ENCODE measurements around the gene MPO. TPM values are rescaled to one million over a fixed set of nuclear protein-coding genes. Genes with fewer than 3 reads are reported as not detected.

MPO gene
- total RNA-seq, 1 donor from 2014 or later = 51.1 TPM

DNA sequence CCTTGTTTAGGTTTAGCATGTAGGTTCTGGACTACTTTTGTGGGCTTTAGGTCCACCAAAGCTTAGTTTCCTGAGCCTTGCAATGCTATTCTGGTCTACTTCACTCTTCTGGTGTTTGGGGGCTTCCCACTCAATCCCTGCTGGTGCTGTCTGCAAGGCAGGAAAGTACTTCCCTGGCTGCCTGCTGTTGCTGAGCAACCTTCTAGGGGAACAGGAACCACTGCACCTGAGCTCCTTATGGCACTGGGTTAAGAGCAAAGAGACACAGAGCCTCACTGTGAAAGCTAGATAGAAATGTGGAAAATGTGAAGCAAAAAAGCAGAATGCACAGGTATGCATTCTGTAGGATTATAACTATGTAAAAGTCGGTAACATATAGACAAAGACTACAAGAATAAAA is 17.0 kb downstream of the MPO start:
- DNase-seq = no peak

DNA sequence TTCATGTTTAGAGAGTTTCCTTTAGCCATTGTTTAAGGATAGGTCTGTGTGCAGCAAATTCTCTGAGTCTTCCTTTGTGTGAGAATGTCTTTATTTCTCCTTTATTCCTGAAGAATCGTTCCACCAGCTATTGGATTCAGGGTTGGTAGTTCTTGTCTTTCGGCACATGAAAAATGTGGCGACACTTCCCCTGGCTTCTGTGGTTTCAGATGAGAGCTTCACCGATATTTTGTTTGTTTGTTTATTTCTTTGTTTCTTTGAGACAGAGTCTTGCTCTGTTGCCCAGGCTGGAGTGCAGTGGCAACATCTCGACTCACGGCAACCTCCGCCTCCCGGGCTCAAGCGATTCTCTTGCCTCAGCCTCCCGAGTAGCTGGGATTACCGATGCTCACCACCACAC is 18.6 kb downstream of the MPO start:
- no peak for DNase-seq

DNA sequence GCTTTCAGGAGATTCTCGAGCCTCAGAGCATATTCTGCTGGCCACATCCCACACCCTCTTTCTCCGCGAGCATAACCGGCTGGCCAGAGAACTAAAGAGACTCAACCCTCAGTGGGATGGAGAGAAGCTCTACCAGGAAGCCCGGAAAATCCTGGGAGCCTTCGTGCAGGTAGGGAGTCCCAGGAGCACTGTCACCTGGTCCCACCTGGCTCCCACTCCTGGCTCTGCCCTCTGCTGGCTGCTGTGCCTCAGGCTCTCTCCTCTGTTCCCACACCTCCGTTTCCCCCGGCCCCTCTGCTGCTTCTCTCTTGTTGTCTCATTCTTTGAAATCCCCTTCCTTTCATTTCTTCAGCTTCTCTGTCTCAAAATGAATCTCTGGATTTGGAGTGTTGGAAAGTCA is 25.9 kb downstream of the MPO start:
- no peak for DNase-seq

DNA sequence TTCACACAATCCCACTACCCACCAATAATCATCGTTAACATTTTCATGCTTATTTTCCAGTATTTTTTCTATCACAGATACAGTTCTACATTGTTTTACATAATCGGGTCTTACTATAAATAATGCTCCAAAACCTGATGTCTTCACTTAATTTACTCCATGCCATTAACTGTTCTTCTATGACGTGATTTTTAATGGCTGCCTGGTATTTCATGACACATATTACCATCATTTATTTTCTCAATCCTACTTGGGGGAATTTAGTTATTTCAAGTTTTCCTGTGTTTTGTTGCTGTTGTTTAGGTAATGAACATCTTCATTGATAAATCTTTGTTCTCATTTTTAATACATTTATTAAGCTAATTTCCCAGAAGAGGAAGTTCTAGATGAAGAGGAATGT is 27.7 kb downstream of the MPO start:
- DNase-seq = no peak

DNA sequence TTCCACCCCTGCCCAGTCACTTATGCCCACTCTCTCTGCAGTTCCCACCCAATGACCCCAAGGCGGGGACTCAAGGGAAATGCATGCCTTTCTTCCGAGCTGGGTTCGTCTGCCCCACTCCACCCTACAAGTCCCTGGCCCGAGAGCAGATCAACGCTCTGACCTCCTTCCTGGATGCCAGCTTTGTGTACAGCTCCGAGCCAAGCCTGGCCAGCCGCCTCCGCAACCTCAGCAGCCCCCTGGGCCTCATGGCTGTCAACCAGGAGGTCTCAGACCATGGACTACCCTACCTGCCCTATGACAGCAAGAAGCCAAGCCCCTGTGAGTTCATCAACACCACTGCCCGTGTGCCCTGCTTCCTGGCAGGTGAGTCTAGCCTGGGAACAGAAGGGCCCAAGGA is 28.6 kb downstream of the MPO start:
- DNase-seq = no peak

DNA sequence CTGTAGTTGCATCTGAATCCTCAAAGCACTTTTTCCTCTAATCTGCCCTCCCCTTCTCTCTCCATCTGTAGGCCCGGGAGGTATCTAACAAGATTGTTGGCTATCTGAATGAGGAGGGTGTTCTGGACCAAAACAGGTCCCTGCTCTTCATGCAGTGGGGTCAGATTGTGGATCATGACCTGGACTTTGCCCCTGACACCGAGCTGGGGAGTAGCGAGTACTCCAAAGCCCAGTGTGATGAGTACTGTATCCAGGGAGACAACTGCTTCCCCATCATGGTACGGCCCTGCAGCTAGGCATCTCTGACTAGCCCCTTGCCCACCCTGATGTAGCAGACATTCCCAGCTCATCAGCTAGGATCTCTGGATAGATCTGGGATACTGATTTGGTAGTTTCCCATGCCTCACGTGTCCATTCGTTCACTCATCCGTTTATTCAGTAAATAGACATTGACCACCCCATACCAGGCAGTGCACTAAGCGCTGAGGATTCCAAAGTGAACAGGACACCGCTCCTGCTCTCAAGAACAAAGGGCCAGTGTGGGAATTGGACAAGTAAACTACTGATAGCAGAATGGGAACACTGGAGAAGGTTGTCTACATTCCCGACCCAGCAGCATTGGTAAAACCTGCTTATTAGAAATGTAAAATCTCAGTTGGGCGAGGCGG is 30.3 kb downstream of the MPO start:
- DNase-seq = no peak

DNA sequence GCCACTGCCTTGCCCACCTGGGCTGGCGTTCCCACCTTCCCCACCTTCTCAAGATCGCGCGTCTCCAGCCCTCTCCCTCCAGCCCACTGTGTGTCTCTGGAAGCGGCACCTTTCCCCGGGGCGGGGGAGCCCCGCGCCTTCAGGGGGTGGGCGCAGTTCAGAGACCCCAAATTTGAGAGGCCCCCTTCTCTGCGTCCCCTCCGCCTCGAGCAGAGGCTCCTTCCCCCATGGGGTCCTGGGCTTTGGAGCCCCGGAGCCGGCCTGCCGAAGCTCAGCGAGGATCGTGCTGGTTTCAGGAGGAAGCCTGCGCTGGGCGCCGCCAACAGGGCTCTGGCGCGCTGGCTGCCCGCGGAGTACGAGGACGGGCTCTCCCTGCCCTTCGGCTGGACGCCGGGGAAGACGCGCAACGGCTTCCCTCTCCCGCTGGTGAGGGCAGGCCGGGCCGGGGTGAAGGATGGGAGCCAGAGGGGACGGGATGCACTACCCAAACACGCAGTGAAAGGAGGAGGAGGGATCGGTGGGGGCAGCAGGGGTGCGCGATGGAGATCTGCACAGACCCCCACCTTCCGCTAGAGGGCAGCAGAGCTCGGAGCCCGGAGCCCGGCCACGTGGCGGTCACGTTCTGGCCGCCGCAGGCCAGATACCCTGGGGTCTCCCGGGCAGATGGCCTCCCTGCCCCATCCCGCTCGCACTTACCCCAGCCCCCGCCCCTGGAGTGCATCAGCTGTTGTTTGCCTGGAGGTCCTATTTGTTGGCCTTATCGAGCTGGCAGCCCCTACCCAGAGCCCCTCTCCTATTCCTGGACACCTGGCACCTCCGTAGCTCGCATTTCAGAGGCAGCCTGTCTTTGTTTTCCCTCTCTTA is 31.2 kb downstream of the MPO start:
- peak; percentile 15 for DNase-seq

DNA sequence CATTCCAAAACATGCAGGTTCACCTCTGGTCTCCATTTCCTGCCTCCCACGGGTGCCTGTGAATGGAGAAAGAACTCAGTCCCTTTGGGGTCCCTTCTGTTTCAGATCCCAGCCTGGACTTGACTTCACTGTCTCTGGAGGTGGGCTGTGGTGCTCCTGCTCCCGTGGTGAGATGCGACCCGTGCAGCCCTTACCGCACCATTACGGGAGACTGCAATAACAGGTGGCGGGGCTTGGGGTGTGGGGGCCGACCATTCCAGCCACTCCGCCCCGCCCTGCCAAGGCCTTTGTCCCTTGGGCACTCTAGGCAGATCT is 31.8 kb downstream of the MPO start:
- no peak for DNase-seq

DNA sequence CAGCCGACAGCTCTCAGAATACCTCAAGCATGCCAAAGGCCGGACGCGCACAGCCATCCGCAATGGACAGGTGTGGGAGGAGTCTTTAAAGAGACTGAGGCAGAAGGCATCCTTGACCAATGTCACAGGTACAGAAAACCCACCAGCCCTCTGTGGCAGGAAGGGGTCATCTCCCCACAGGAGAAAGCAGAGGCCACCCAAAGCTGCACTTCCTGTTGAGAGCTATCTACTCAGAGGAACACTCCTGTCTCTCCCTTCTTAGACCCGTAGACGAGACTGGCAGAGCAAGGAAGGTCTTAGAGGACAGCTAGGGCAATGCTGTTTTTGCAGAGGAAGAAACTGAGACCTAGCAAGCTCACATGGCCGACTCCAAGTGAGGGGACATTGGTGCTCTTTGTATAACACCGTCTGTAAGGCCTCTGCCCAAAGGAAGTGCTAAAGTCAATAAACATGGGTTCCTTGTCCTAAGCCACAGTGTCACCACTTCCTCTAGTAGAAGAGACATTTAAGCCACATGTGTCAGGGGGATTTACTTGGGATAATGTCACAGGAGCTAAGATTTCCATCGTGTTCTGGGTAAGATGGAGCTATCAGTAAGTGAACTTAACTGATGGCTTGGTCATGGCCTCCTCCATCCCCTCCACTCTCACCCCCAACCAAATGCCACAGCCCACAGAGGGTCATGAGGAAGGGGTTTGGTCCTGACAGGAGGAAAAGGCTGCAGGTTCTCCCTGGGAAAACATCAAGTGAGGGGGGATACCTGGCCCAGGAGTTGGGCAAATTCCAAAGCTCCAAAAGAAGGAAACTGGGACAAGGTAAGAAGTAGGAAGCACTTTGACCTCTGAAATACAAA is 33.0 kb downstream of the MPO start:
- no peak for DNase-seq

DNA sequence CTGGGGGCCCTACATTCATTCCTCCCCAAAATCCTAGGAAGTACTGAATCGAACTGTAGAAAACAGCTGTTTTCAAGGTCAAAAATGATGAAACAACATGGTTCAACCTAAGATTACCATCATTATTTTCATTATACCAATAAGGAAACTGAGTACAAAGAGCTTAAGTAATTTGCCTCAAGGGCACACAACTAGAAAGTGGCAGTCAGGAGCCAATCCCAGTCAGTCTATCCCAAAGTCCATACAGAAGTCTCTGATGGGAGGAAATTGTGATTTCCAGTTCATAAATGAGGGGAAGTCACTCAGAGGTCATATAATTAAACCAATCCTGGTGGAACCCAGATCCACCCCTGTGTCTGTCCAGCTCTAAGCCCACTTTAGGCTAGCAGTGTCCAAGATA is 34.0 kb downstream of the MPO start:
- DNase-seq = no peak

DNA sequence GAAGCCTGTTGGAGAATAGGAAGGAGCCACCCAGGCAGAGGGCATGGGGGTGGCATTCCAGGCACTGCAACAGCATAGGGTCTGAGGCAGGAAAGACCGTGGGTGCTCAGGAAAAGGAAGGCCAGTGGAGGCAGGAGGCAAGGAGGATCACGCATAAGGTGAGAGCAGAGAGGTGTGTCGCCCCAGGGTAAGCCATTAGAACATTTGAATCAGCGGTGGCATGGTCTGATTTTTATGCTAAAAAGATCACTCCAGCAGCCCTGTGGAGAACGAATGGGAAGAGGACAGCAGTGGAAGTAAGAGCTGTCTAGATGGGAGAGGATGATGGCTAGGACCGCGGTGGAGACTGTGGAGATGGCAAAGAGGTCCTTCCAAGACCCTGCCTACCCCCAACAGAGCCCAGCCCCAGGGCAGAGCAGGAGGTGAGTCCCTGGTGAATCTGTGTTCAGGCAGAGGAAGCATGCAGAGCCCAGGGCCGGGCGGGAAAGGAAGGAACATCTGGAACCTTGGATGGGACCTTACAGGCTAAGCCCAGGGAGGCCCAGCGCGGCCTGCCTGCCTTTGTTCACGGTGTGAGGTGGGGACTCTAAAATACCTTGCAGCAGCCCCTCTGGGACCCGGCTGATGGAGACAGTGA is 34.5 kb downstream of the MPO start:
- DNase-seq = no peak

DNA sequence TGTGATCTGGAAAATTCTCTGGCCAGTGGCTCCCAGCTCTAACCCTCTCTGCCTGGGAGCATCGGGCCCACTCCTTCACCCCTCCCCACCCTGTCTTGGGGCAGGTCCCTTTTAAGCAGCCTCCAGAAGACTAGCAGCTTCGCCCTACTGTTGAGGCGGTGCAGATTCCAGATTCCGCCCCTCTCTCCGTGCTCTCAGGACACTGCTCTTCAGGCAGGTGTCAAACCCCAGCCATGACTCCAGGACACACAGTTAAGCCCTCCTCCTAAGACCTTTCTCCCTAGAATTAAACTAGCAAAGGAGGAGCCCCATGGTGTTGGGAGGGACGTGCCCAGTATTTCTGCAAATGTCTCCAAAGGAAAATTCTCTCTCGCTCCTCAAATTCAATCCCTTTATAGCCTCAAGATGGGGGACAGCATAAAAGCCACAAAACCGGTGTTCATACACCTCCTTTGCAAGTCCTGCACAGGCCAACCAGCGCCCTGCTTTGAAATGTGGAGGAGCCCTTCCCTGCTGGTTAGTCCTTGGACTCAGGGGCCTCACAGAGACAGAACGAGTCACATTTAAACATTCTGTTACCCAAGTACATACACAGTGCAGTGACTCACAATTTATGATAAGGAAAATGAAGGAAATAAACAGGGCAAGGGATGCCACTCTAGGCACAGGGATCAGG is 35.2 kb downstream of the MPO start:
- DNase-seq = no peak

DNA sequence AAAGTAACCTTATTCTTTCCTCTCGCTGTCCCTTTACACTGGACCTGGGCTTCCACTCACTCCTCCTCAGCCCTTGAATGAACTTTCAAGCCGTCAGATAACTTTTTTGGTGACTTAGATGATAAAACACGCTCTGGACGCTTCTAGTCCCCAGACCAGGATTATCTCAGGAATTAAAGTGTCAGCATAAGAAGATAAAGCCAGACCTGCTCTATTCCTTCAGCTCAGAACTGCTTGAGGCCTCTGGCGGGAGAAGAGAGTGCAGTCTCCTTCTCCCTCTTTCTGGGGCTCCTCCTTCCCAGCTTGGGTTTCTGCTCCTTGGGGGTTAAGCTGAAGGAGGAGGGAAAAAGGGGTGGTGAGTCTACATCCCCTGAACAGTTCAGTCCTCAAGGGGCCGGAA is 35.8 kb downstream of the MPO start:
- no peak for DNase-seq

DNA sequence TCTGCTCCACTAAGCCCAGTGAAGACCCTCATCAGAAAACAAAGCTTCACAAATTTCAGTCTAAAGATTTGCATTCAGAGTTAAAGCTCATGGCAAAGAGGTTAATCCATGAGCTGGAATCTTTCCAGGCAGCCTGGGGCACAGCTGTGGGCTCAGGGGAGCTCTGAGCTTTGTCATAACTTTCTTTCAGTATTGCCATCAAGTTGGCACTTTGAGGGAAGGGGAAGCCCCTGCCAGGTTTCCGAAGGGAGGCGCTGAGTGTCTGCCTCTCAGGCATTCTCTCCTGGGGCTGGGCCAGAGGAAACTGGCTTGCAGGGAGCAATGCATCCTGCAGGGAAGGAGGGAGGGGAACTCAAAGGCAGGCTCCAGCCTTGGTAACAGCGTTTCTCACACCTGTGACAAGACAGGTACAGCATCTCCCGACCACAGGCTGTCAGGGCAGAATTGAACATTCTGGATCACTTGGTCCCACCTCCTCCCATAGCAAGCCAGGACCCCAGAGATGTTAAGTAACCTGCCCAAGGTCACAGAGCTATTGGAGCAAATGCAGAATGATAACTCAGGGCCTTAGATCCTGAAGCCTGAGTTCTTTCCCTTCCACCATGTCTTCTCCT is 38.5 kb downstream of the MPO start:
- DNase-seq = no peak

DNA sequence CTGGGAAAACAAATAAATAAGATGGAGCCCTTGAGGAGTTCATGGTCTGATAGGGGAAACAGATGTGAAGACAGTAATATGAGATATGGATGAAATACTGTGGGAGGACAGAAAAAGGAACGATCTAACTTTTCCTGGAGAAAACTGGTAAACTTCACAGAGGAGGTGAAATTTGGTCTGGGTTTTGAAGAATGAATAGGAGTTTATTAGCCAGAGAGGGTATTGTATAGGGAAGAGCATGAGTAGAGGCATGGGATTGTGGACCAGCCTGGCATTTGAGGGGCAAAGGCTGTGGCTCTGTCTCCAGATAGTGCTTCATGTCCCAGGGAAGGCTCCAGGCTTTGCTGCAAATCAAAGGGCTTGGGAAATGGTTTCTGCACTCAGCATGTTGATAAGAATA is 40.7 kb downstream of the MPO start:
- DNase-seq = no peak

DNA sequence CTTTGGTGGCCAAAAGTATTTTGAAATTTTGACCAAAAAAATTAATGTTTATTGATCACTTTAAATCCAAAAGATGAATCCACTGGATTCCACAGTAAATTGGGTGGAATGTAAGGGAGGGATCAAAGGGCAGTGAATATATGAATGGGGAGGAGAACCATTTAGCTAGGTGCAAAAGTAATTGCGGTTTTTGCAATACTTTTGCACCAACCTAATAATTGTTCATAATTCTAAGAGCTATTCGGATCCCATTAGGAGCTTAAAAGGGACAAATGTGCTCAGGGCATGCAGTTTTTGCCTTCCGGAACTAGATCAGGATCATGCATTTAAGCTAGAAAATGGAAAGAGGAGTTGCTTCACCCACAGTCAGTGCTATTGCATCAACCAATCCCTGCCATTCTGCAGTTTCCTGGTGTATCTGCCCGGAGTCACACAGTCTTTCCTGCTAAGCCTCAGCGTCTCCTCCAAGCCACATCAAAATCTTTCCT is 42.5 kb downstream of the MPO start, which contains the start of gene LPO:
LPO (plus strand) TSS at position 438 of the 488 bp plus-strand sequence. CDS start 4,396 bp downstream, outside the sequence.
- no peak for DNase-seq

DNA sequence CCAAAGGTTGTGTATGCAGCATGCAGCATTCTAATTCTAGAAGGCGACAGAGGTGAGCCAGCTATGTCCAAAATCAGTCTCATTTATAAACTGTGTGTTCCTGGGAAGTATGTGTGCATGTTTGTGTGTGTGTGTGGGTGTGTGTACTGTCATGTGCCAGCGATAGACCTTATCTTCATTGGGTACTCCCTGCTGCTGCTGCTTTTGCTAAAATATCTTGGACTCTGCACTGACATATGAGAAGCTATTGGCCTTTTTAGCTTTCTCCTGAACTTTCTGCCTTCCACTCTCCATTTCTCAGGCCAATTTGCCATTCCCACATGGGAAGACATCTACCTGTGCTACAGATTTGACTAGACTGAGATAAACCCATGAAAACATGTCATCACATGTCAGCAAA is 44.3 kb downstream of the MPO start:
- no peak for DNase-seq

DNA sequence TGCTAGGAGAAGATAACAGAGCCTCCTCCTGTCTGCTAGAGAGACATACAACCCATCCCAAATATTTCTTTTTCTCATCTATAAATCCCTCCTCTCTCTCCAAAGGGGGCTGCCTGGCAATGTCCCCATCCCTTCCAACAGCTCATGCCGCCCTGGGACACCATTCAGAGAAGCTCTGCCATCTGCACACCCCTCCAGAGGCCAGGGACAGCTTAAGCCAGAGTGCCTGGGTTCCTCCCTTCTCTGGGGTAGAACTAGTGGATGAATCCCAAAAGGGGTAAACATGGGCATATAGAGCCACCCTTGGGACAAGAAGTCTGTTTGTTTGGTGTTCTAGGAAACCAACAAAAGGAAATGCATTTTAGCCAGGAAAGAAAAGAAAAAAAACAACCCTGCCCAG is 44.9 kb downstream of the MPO start:
- DNase-seq = no peak

DNA sequence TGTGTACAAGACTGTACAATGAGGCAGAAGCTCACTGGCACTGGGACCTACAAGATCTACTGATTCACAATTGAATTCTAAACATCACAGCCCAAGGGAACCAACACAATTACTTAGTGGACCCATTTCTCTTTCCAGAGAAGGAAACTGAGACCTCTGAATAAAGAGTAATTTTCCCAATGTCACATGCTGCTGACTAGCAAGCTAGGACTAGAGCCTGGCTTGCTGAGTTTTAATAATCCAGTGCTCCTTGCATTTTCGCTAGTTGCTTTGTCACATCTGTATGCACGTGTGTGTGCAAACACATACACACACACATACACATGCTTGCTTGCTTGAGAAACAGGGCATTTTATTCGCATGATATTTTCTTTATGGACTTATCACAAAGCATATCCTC is 46.2 kb downstream of the MPO start:
- DNase-seq = no peak

DNA sequence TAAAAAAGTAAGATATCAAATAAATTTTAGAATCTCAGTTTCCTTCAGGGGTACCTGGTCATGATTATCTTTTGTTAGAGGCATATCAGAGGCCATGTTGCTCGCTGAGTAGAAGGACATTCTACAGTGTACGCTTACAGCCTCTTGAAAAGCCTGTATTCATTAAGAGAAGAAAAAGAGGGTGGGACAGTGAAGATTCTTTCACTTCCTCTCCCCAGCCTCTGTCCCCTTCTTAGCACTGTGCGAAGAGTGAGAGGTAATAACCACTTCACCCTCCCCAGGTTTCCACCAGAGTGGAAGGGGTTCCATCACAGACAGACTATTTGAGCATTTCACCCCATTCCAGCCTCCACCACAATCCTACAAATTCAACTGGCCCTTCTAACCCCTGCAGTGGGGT is 47.2 kb downstream of the MPO start:
- no peak for DNase-seq

DNA sequence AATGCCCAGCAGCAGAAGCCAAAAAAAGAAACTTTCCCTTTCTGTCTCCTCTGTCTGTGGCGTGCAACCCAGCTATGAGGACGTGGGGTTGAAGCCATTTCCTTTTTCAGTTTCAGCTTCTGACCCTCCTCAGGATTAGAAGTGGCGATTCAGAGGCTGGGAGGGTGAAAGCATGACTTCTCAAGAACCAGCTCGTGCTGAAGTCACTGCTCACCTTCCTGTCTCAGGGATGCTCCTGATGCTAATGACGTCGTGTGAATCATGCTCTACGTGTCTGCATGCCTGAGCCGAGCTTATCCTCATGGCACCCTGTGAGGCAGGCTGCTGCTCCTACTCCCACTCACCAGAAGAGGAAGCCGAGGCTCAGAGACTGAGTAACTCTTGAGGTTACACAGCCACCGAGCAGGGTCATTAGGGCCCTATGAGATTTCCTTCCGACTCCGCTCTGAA is 48.0 kb downstream of the MPO start:
- DNase-seq = no peak
